Endothelial cell (in vitro differentiated cells): ENCODE results near the gene ST6GALNAC2. TPM values are rescaled to one million over a fixed set of nuclear protein-coding genes. Genes with fewer than 3 reads are reported as not detected.

ENCODE experiments used
- DNase-seq: peaks from one replicate; pipeline ENCODE4 v3.0.0; 2021; ENCODE audit warnings: low spot score
- H3K27ac Mint-ChIP-seq: one replicate; pipeline ENCODE4 v1.8.0; 2021; ENCODE audit warnings: mixed read lengths, inconsistent platforms; ENCODE audit not compliant: unreplicated experiment
- H3K27me3 Mint-ChIP-seq: one replicate; pipeline ENCODE4 v1.8.0; 2021; ENCODE audit warnings: mild to moderate bottlenecking, moderate library complexity, mixed read lengths, inconsistent platforms; ENCODE audit not compliant: unreplicated experiment
- H3K36me3 Mint-ChIP-seq: one replicate; pipeline ENCODE4 v1.8.0; 2021; ENCODE audit warnings: mild to moderate bottlenecking, low read depth, mixed read lengths, inconsistent platforms; ENCODE audit not compliant: unreplicated experiment
- H3K4me1 Mint-ChIP-seq: one replicate; pipeline ENCODE4 v1.8.0; 2021; ENCODE audit warnings: mild to moderate bottlenecking, mixed read lengths, inconsistent platforms; ENCODE audit not compliant: unreplicated experiment
- H3K4me3 Mint-ChIP-seq: one replicate; pipeline ENCODE4 v1.8.0; 2021; ENCODE audit warnings: mild to moderate bottlenecking, mixed read lengths, inconsistent platforms; ENCODE audit not compliant: unreplicated experiment
- H3K9me3 Mint-ChIP-seq: one replicate; pipeline ENCODE4 v1.8.0; 2021; ENCODE audit warnings: mixed read lengths, inconsistent platforms; ENCODE audit not compliant: unreplicated experiment
- CTCF ChIP-seq: fragments of 200-600 bp; sonication (generic); IDR thresholded peaks from one replicate; pipeline ENCODE4 v1.5.0; 2021; ENCODE audit warnings: antibody characterized with exemption; ENCODE audit not compliant: unreplicated experiment
- total RNA-seq: library from RNA; stranded (reverse); fragmentation: NEBNext Ultra II Directional; extraction: Animal tissue kit (Norgen Biotek cat#: 25700); gene quantifications from one replicate; pipeline ENCODE4 v1.2.1, GENCODE V29; 2021; ENCODE audit not compliant: unreplicated experiment

The ST6GALNAC2 gene
- total RNA-seq, 1 donor from 2014 or later, result 2.2 TPM

DNA sequence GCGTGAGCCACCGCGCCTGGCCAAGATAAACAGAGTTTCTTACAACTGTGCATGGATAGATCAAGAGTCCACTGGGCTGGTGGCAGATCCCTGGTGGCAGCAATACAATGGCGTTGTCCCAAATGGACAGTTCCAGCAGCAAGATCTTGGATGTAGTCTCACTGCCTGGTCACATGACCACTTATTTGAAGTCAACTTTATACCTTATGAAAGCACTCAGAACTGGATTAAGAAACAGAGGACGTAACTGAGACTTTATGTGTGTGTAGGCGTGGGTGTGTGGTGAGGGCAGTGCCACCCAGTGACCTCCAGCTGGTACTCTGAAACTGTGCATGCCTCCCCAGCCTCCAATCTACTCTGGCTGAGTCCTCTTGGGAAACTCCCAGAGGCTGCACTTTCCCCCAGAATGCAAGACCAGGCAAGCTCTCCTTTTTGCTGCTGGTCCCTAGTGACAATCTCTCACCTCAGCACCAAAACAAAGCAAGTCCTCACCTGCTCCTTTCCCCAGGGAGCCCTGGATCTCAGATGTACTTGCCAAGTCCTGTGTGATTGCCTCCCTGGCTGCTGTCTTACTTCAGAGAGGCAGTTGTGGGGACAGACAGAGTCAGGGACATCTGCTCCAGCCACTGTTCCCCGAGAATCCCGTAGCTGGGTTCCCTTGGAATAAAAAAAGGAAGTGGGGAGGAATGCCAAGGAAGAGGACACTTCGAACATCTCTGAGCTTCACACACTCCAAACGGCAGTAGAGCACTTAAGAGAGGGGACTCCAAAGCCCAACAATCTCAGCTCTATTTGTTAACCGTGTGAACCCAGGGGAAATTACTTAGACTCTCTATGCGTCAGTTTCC, 11.7 kb upstream of the ST6GALNAC2 start:
- DNase-seq, result no peak
- Mint-ChIP-seq H3K27ac (no peak overlapping the region), H3K4me3 (no peak overlapping the region), H3K4me1 (peaks cover 18% of the 10 kb centered on the region), H3K27me3 (peaks cover 3% of the 10 kb centered on the region), H3K9me3 (no peaks in the 10 kb centered on the region), H3K36me3 (no peaks in the 10 kb centered on the region)
- no peak for TF ChIP-seq CTCF

DNA sequence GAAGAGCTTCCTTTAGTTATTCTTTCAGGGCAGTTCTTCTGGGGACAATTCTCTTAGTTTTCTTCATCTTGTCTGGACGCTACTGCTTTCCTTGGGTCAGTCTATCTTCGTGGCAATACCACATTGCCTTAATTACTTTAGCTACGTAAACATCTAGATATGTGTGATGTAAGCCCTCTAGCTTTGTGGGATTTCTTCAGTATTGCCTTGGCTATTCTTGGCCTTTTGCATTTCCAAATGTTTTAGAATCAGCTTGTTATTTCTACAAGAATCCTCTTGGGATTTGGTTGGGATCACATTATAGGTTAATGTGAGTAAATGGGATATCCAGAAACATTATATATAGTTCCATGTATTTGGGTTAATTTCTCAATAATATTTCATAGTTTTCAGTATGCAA, 9.0 kb upstream of the ST6GALNAC2 start:
- Mint-ChIP-seq H3K27me3 (peaks cover 3% of the 10 kb centered on the region), H3K4me3 (no peak overlapping the region), H3K36me3 (no peaks in the 10 kb centered on the region), H3K4me1 (peaks cover 18% of the 10 kb centered on the region), H3K9me3 (no peaks in the 10 kb centered on the region), H3K27ac (no peak overlapping the region)
- TF ChIP-seq CTCF, result no peak
- DNase-seq, result no peak

- Mint-ChIP-seq H3K27ac (no peak overlapping the region), H3K4me3 (no peak overlapping the region), H3K4me1 (peaks cover 18% of the 10 kb centered on the region), H3K27me3 (peaks cover 6% of the 10 kb centered on the region), H3K36me3 (no peaks in the 10 kb centered on the region), H3K9me3 (no peaks in the 10 kb centered on the region)
- TF ChIP-seq CTCF, result no peak
- no peak for DNase-seq
Measured at GRCh38 chr17:76593959-76594358, 8.3 kb upstream of the ST6GALNAC2 start.

GRCh38 chr17:76593384-76593826, 7.7 kb upstream of the ST6GALNAC2 start:
- TF ChIP-seq CTCF, result no peak
- H3K27ac Mint-ChIP-seq, result no peak overlapping the region
- peaks cover 18% of the 10 kb centered on the region for H3K4me1 Mint-ChIP-seq
- peaks cover 6% of the 10 kb centered on the region for H3K27me3 Mint-ChIP-seq
- H3K9me3 Mint-ChIP-seq, result no peaks in the 10 kb centered on the region
- H3K4me3 Mint-ChIP-seq, result peak overlapping the region; percentile 38
- H3K36me3 Mint-ChIP-seq, result no peaks in the 10 kb centered on the region
- no peak for DNase-seq

DNA sequence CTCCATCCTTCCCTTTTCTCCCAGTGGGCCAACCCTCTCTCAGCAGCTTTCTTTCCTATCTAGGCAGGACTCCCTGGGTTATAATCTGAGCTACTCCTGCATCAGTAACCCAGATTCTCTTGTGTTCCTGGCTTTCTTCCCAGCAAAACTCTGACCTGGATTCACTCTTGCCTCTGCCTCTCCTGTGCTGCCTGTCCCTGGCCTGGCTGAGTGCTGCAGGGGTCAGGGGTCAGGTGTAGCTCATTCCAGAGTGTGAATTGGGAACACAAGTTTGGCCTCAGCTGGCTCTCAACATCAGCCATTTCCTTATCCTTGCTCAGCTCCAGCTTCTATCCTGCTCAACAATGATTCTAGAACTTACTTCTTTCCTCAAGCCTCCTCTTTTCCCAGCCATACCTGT, 2.5 kb upstream of the ST6GALNAC2 start:
- peaks cover 28% of the 10 kb centered on the region for H3K27me3 Mint-ChIP-seq
- H3K36me3 Mint-ChIP-seq, result peaks cover 11% of the 10 kb centered on the region
- peaks cover 1% of the 10 kb centered on the region for H3K4me1 Mint-ChIP-seq
- H3K4me3 Mint-ChIP-seq, result peak overlapping the region; percentile 16
- no peak for DNase-seq
- no peaks in the 10 kb centered on the region for H3K9me3 Mint-ChIP-seq
- H3K27ac Mint-ChIP-seq, result no peak overlapping the region
- no peak for TF ChIP-seq CTCF
